Activated T-cell treated with anti-CD3 and anti-CD28 coated beads, Interleukin-2, amount 50 U/mL, for 24 hours (primary cell): Measurements from ENCODE around the gene MYL12A.
A peak's percentile ranks its signal among the peaks of the same experiment; 100 is the strongest.

Source experiments
- DNase-seq: peaks from one replicate; pipeline ENCODE4 v3.0.0-alpha.2; 2020
- H3K27ac Mint-ChIP-seq: 2 replicates; pipeline ENCODE4 v1.8.0; 2020; ENCODE audit warnings: mild to moderate bottlenecking, mixed read lengths
- H3K27me3 Mint-ChIP-seq: 2 replicates; pipeline ENCODE4 v1.8.0; 2020; ENCODE audit warnings: mixed read lengths
- H3K36me3 Mint-ChIP-seq: 2 replicates; pipeline ENCODE4 v1.8.0; 2020; ENCODE audit warnings: low read depth, mixed read lengths
- H3K4me1 Mint-ChIP-seq: 2 replicates; pipeline ENCODE4 v1.8.0; 2020; ENCODE audit warnings: low read depth, mixed read lengths
- H3K4me3 Mint-ChIP-seq: 2 replicates; pipeline ENCODE4 v1.8.0; 2020; ENCODE audit warnings: mild to moderate bottlenecking, moderate library complexity, mixed read lengths
- H3K9me3 Mint-ChIP-seq: 2 replicates; pipeline ENCODE4 v1.8.0; 2020; ENCODE audit warnings: mixed read lengths

Gene MYL12A

GRCh38 chr18:3236470-3236869 lies 11.1 kb upstream of the MYL12A start:
- H3K27me3 Mint-ChIP-seq = no peaks in the 10 kb centered on the region
- peaks cover 8% of the 10 kb centered on the region for H3K4me1 Mint-ChIP-seq
- peaks cover 11% of the 10 kb centered on the region for H3K36me3 Mint-ChIP-seq
- H3K9me3 Mint-ChIP-seq = peaks cover 8% of the 10 kb centered on the region
- no peak for DNase-seq
- H3K27ac Mint-ChIP-seq = no peak overlapping the region
- no peak overlapping the region for H3K4me3 Mint-ChIP-seq

GRCh38 chr18:3238742-3239141 lies 8.9 kb upstream of the MYL12A start:
- H3K36me3 Mint-ChIP-seq = peaks cover 27% of the 10 kb centered on the region
- no peak overlapping the region for H3K4me3 Mint-ChIP-seq
- DNase-seq = no peak
- H3K4me1 Mint-ChIP-seq = peaks cover 12% of the 10 kb centered on the region
- no peaks in the 10 kb centered on the region for H3K27me3 Mint-ChIP-seq
- peaks cover 17% of the 10 kb centered on the region for H3K9me3 Mint-ChIP-seq
- no peak overlapping the region for H3K27ac Mint-ChIP-seq

DNA sequence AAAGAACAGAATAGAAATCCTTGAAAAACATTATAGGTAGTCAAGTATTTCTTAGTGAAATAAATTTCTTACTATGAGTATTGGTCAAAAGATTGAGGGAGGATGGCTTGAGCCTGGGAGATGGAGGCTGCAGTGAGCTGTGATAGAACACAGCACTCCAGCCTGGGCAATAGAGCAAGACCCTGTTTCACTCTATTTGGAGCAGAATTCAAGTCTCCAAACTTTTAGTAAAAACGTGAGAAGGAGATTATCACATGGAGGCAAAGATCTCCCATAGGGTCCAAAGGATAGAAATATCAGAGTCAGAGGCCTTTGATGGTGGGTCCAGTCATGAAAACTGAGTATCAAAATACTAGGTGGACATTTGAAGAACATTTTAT lies 2.4 kb upstream of the MYL12A start:
- DNase-seq = no peak
- H3K4me3 Mint-ChIP-seq = peak overlapping the region; percentile 95
- H3K9me3 Mint-ChIP-seq = peaks cover 17% of the 10 kb centered on the region
- H3K27ac Mint-ChIP-seq = no peak overlapping the region
- H3K4me1 Mint-ChIP-seq = peaks cover 34% of the 10 kb centered on the region
- peaks cover 69% of the 10 kb centered on the region for H3K36me3 Mint-ChIP-seq
- H3K27me3 Mint-ChIP-seq = no peaks in the 10 kb centered on the region

GRCh38 chr18:3245853-3246634 lies 1.6 kb upstream of the MYL12A start:
- peaks cover 40% of the 10 kb centered on the region for H3K4me1 Mint-ChIP-seq
- H3K36me3 Mint-ChIP-seq = peaks cover 67% of the 10 kb centered on the region
- no peaks in the 10 kb centered on the region for H3K27me3 Mint-ChIP-seq
- peak overlapping the region; percentile 95 for H3K4me3 Mint-ChIP-seq
- DNase-seq = peak; percentile 84
- peaks cover 10% of the 10 kb centered on the region for H3K9me3 Mint-ChIP-seq
- H3K27ac Mint-ChIP-seq = peak overlapping the region; percentile 97

DNA sequence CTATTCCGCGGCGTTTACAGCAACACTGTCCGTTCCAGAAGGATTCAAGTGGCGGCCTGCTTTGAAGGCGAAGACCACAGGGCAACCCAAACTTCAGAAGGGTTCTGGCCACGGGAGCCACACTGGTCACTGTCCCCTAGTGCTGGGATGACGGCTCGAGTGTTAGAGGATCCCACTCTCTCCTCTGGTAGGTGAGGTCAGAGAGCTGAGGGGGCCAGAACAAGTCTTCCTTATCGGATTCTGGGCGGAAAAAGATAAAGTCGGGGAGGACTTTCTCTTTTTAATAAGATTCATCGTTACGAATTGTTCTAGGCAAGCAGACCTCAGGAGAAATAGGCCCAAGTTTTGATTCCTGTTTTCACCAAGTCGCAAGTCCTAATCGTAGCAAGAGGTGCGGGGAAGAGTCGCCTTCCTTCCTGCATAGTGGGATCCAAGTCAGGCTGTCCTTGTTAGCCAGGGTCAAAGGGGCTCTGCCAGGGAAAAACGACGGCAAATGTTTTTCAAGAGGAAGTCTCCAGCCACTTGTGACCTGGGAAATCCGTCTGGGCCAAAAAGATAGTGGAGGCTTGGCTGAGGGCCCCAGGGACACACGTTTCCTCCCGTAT lies 864 bp upstream of the MYL12A start:
- peak; percentile 55 for DNase-seq
- H3K27me3 Mint-ChIP-seq = no peaks in the 10 kb centered on the region
- peak overlapping the region; percentile 95 for H3K4me3 Mint-ChIP-seq
- peaks cover 64% of the 10 kb centered on the region for H3K36me3 Mint-ChIP-seq
- peak overlapping the region; percentile 97 for H3K27ac Mint-ChIP-seq
- H3K4me1 Mint-ChIP-seq = peaks cover 46% of the 10 kb centered on the region
- H3K9me3 Mint-ChIP-seq = peaks cover 7% of the 10 kb centered on the region

- peaks cover 66% of the 10 kb centered on the region for H3K36me3 Mint-ChIP-seq
These were observed 559 bp downstream of the MYL12A start for GRCh38 chr18:3248062-3248657.

DNA sequence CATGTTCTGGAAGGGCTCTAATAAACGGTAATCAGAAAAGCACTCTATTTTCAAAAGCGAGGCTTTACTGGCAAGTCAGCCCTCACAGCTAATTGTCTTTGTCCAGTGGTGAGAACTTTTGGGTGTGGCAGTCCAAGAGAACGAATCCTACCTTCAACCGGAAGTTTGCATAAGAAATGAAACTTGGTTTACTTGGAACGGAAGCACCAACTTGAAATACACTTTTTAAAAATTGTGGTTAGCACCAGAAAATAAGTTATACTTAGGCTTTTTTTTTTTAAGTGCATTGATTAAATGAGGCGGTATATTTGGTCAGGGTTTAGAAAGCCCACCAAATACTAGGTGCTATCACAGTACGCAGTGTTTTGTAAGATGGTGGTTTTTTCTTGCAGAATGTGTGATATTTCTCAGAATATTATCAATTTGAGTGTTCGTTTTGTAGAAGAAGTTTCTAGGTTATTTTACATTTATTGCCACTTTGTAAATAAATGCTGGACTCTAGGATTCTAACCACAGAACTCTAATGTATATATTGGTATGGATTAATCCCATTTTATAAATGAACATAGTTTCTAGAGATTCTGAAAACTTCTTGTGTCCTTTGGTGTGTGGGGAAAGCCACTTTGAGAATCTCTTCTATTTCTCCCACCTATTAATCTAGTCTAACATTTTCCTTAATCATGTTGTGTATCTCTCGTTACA lies 1.2 kb downstream of the MYL12A start:
- Mint-ChIP-seq H3K4me1 (peaks cover 60% of the 10 kb centered on the region), H3K9me3 (no peaks in the 10 kb centered on the region), H3K4me3 (peak overlapping the region; percentile 95), H3K36me3 (peaks cover 69% of the 10 kb centered on the region), H3K27ac (peak overlapping the region; percentile 97), H3K27me3 (no peaks in the 10 kb centered on the region)
- DNase-seq = no peak

More at GRCh38 chr18:3248062-3248657, 559 bp downstream of the MYL12A start:
- no peaks in the 10 kb centered on the region for H3K9me3 Mint-ChIP-seq
- peak overlapping the region; percentile 95 for H3K4me3 Mint-ChIP-seq
- DNase-seq = no peak
- peak overlapping the region; percentile 97 for H3K27ac Mint-ChIP-seq
- peaks cover 58% of the 10 kb centered on the region for H3K4me1 Mint-ChIP-seq
- no peaks in the 10 kb centered on the region for H3K27me3 Mint-ChIP-seq

- Mint-ChIP-seq H3K9me3 (no peaks in the 10 kb centered on the region), H3K4me1 (peaks cover 61% of the 10 kb centered on the region), H3K36me3 (peaks cover 83% of the 10 kb centered on the region), H3K27ac (peak overlapping the region; percentile 86), H3K27me3 (no peaks in the 10 kb centered on the region), H3K4me3 (peak overlapping the region; percentile 95)
- no peak for DNase-seq
These were observed 2.9 kb downstream of the MYL12A start for GRCh38 chr18:3250237-3251107.

DNA sequence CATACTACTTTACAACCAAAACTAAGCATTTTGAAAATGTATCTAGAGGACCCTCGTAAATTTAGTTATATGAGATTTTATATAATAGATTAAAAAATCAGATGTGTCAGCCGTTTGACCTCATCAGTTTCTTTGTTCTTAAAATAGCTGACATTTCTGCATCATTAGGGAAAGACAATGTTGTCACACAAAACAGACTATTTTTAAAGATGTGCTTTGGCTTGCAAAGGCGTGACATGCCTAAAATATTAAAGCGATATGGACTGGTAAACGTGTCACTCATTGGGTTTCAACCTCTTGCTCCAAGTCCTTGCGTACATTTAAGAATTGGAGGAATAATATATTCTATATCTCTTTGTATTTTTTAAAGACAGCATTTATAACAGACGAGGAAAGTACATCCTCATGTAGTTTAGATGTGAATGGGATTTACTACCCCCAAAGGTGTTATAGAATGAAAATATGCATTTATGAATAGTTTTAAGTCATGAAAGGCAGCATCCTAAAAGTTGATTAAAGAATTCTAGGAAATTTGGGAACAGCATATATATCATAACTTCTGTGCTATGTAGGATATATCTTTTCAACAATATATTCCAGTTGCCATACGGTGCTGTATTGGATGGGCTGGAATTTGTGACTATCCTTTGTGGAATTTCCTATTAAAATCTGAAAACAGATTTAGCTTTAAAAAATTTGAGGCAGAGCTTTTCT lies 3.8 kb downstream of the MYL12A start:
- Mint-ChIP-seq H3K9me3 (no peaks in the 10 kb centered on the region), H3K27ac (peak overlapping the region; percentile 90), H3K4me3 (peak overlapping the region; percentile 45), H3K4me1 (peaks cover 63% of the 10 kb centered on the region), H3K36me3 (peaks cover 84% of the 10 kb centered on the region), H3K27me3 (no peaks in the 10 kb centered on the region)
- DNase-seq = no peak

DNA sequence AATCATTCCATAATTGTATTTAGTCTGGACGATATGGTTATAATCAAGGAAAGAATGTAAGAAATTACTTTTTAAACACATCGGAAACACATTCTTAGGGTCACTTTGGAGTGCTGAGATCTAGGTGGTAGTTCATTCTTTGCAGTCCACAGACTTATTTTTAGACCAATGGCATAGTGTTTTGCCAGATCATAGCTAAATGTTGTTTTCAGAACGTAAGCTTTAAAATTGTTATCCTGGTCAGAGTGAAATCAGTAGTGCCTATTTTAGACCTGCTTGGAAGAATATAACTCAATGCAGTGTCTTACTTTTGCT lies 4.3 kb downstream of the MYL12A start:
- no peaks in the 10 kb centered on the region for H3K27me3 Mint-ChIP-seq
- no peaks in the 10 kb centered on the region for H3K9me3 Mint-ChIP-seq
- H3K4me1 Mint-ChIP-seq = peaks cover 66% of the 10 kb centered on the region
- DNase-seq = no peak
- peak overlapping the region; percentile 90 for H3K27ac Mint-ChIP-seq
- peak overlapping the region; percentile 45 for H3K4me3 Mint-ChIP-seq
- H3K36me3 Mint-ChIP-seq = peaks cover 84% of the 10 kb centered on the region

DNA sequence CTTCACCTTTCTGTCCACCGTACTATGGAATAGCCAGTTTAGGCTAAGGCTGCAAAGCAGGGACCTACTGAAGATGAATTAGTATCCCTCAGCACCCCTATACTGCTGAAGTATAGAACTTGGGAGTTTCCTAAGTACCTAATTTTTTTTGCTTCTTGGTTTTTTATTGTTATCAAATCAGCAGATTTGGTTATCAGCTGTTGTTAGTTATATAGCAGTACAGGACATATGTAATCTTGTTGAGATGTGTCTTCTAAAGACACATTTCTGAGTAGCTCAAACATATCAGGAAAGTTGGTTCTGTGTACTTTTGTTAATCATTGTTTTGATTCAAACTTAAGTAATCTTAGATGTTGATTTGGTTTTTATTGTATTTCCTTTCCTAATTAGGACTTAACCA lies 5.2 kb downstream of the MYL12A start:
- H3K4me3 Mint-ChIP-seq = peak overlapping the region; percentile 12
- H3K27me3 Mint-ChIP-seq = no peaks in the 10 kb centered on the region
- H3K36me3 Mint-ChIP-seq = peaks cover 90% of the 10 kb centered on the region
- peak overlapping the region; percentile 87 for H3K27ac Mint-ChIP-seq
- H3K4me1 Mint-ChIP-seq = peaks cover 75% of the 10 kb centered on the region
- no peak for DNase-seq
- no peaks in the 10 kb centered on the region for H3K9me3 Mint-ChIP-seq

GRCh38 chr18:3254725-3255124 lies 7.1 kb downstream of the MYL12A start:
- Mint-ChIP-seq H3K9me3 (no peaks in the 10 kb centered on the region), H3K27ac (peak overlapping the region; percentile 11), H3K4me1 (peaks cover 89% of the 10 kb centered on the region), H3K27me3 (no peaks in the 10 kb centered on the region), H3K4me3 (no peak overlapping the region), H3K36me3 (peaks cover 90% of the 10 kb centered on the region)
- DNase-seq = no peak

- Mint-ChIP-seq H3K4me1 (peaks cover 89% of the 10 kb centered on the region), H3K36me3 (peaks cover 81% of the 10 kb centered on the region), H3K27me3 (no peaks in the 10 kb centered on the region), H3K9me3 (no peaks in the 10 kb centered on the region), H3K27ac (peak overlapping the region; percentile 65), H3K4me3 (no peak overlapping the region)
- DNase-seq = no peak
These were observed 8.1 kb downstream of the MYL12A start for GRCh38 chr18:3255611-3256165.
